DOHH2 (cell line): Measurements from ENCODE around the gene NTRK1.

Experiments
- H3F3A ChIP-seq: fragments of 200-600 bp; sonication (generic), shearing (Covaris generic); 2 replicates; pipeline ENCODE4 v1.6.0; 2016; ENCODE audit warnings: antibody characterized with exemption, mild to moderate bottlenecking; ENCODE audit not compliant: control insufficient read depth, insufficient read depth
- H3K27ac ChIP-seq: fragments of 200-600 bp; sonication (generic); 2 replicates; pipeline ENCODE4 v1.5.1; 2014; ENCODE audit warnings: low read depth, mild to moderate bottlenecking, low read length, moderate library complexity
- H3K27me3 ChIP-seq: fragments of 200-600 bp; sonication (generic); 2 replicates; pipeline ENCODE4 v1.6.1; 2014; ENCODE audit warnings: mild to moderate bottlenecking, low read length, mixed read lengths; ENCODE audit not compliant: control insufficient read depth
- H3K36me3 ChIP-seq: fragments of 200-600 bp; sonication (generic); 2 replicates; pipeline ENCODE4 v1.6.1; 2014; ENCODE audit warnings: mild to moderate bottlenecking, low read length, moderate library complexity, mixed read lengths; ENCODE audit not compliant: control insufficient read depth
- H3K4me1 ChIP-seq: fragments of 200-600 bp; sonication (generic); 2 replicates; pipeline ENCODE4 v1.6.1; 2014; ENCODE audit warnings: mild to moderate bottlenecking, low read length, mixed read lengths; ENCODE audit not compliant: control insufficient read depth
- H3K4me2 ChIP-seq: fragments of 200-600 bp; sonication (generic); 2 replicates; pipeline ENCODE4 v1.6.0; 2014; ENCODE audit warnings: mild to moderate bottlenecking, low read length, moderate library complexity
- H3K4me3 ChIP-seq: fragments of 200-600 bp; sonication (generic); 2 replicates; pipeline ENCODE4 v1.5.1; 2014; ENCODE audit warnings: mild to moderate bottlenecking, low read length, mixed read lengths
- H3K79me2 ChIP-seq: fragments of 200-600 bp; sonication (generic); 2 replicates; pipeline ENCODE4 v1.6.1; 2014; ENCODE audit warnings: mild to moderate bottlenecking, low read length, mixed read lengths; ENCODE audit not compliant: control insufficient read depth
- H3K9me2 ChIP-seq: fragments of 200-600 bp; sonication (generic); replicated peaks from 2 replicates; pipeline ENCODE4 v1.6.1; 2014; ENCODE audit warnings: mild to moderate bottlenecking, low read length, mixed read lengths; ENCODE audit not compliant: control insufficient read depth
- H3K9me3 ChIP-seq: fragments of 200-600 bp; sonication (generic); 2 replicates; pipeline ENCODE4 v1.6.1; 2014; ENCODE audit warnings: antibody characterized with exemption, low read length, mixed read lengths; ENCODE audit not compliant: control insufficient read depth, insufficient read depth
- H4K20me1 ChIP-seq: fragments of 200-600 bp; sonication (generic); 2 replicates; pipeline ENCODE4 v1.6.0; 2014; ENCODE audit warnings: low read depth, mild to moderate bottlenecking, antibody characterized with exemption, low read length, moderate library complexity; ENCODE audit not compliant: control insufficient read depth, insufficient read depth
- EZH2phosphoT487 ChIP-seq: fragments of 200-600 bp; sonication (generic); IDR thresholded peaks from 2 replicates; pipeline ENCODE4 v1.6.1; 2017; ENCODE audit warnings: borderline replicate concordance, mild to moderate bottlenecking, antibody characterized with exemption, low read length, moderate library complexity, mixed read lengths
- TF ChIP-seq, protein P1 (sequence below): fragments of 200-600 bp; sonication (generic); IDR thresholded peaks from one replicate; pipeline ENCODE4 v1.5.1; 2014; ENCODE audit warnings: antibody characterized with exemption, mild to moderate bottlenecking, low read depth, low read length; ENCODE audit not compliant: poor library complexity, severe bottlenecking

The NTRK1 gene

DNA sequence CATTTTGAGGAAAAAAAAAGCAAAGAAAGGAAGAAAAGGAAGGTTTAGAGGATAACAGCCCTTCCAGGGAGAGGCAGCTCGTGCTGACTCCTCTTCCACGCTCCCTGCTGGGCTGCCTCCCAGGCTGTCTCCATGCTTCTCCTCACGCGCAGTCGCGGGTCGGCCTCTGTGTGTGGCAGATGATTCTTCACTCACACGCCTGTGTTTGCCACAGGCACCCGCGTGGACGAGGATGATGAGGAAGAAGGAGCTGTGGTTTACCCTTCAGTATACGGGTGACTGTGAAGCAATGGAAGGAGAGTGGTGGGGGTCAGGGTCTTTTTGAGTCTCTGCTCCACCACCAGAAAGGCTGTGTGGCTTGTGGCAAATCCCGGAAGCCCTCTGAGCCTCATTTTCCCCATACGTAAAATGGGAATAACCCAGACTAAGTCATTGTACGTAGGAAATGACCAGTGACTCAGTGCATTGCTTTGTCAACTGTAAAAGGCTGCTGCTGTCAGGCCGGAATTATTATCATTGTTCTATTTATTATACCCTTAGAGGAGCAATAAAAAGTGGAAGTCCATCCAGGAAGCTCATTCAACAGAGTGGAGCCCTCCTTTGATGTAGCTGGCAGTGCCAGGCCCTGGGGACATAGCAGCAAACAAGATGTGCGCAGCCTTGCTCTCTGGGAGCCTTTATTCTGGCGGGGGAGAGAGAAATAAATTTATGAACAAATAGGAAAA lies 32.1 kb upstream of the NTRK1 start:
- no peak overlapping the region for H3K27ac ChIP-seq
- H3K36me3 ChIP-seq, result no peaks in the 10 kb centered on the region
- H4K20me1 ChIP-seq, result no peaks in the 10 kb centered on the region
- H3F3A ChIP-seq, result no peaks in the 10 kb centered on the region
- no peaks in the 10 kb centered on the region for H3K9me2 ChIP-seq
- no peaks in the 10 kb centered on the region for H3K79me2 ChIP-seq
- H3K27me3 ChIP-seq, result peaks cover 45% of the 10 kb centered on the region
- TF ChIP-seq, protein P1, sequence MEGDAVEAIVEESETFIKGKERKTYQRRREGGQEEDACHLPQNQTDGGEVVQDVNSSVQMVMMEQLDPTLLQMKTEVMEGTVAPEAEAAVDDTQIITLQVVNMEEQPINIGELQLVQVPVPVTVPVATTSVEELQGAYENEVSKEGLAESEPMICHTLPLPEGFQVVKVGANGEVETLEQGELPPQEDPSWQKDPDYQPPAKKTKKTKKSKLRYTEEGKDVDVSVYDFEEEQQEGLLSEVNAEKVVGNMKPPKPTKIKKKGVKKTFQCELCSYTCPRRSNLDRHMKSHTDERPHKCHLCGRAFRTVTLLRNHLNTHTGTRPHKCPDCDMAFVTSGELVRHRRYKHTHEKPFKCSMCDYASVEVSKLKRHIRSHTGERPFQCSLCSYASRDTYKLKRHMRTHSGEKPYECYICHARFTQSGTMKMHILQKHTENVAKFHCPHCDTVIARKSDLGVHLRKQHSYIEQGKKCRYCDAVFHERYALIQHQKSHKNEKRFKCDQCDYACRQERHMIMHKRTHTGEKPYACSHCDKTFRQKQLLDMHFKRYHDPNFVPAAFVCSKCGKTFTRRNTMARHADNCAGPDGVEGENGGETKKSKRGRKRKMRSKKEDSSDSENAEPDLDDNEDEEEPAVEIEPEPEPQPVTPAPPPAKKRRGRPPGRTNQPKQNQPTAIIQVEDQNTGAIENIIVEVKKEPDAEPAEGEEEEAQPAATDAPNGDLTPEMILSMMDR, result no peak
- TF ChIP-seq EZH2phosphoT487, result no peak
- H3K9me3 ChIP-seq, result no peaks in the 10 kb centered on the region
- no peaks in the 10 kb centered on the region for H3K4me1 ChIP-seq
- H3K4me2 ChIP-seq, result no peak overlapping the region
- no peak overlapping the region for H3K4me3 ChIP-seq

DNA sequence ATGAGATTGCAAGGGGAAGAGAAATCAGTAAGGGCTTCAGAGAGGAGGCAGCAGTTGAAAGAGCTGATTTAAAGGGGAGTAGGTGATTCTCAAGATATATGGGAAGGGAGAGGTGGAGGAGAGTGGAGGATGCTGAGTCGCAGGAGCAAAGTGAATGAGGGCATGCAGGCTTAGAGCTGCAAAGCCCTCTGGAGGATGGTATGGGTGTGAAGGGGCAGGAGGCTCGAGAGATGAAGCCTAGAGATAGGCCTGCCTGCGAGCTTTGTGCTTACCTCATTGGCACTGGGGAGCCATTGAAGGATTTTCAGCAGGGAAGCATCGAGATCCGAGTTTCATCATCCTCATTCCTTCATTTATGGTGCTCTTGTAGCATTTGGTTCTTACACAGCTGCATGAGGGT lies 28.2 kb upstream of the NTRK1 start:
- no peaks in the 10 kb centered on the region for H4K20me1 ChIP-seq
- no peaks in the 10 kb centered on the region for H3F3A ChIP-seq
- no peak overlapping the region for H3K4me3 ChIP-seq
- no peak overlapping the region for H3K4me2 ChIP-seq
- no peaks in the 10 kb centered on the region for H3K36me3 ChIP-seq
- peaks cover 73% of the 10 kb centered on the region for H3K27me3 ChIP-seq
- no peaks in the 10 kb centered on the region for H3K79me2 ChIP-seq
- no peaks in the 10 kb centered on the region for H3K9me2 ChIP-seq
- H3K4me1 ChIP-seq, result no peaks in the 10 kb centered on the region
- TF ChIP-seq, protein P1, result no peak
- no peak for TF ChIP-seq EZH2phosphoT487
- no peaks in the 10 kb centered on the region for H3K9me3 ChIP-seq
- H3K27ac ChIP-seq, result no peak overlapping the region

DNA sequence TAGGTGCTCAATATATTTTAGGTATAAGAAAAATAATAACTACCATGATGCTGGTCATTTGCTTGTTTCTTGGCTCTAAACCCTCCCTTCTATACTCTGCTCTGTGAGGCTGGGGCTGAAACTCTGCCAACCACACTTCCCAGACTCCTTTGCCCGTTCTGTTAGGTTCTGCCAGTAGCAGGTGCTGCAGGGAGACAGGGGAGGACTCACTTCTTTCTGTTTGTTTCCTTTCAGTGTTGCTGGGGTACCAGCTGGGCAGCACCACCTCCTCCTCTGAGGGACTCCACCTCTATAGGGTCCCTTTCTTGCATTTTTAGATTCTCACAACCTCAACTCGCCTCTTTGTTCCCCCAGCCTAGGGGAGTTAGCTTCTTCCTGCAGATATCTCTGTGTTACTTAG lies 27.1 kb upstream of the NTRK1 start:
- peaks cover 76% of the 10 kb centered on the region for H3K27me3 ChIP-seq
- H3K36me3 ChIP-seq, result no peaks in the 10 kb centered on the region
- no peak overlapping the region for H3K4me2 ChIP-seq

More for the DNA sequence above, 27.1 kb upstream of the NTRK1 start:
- Histone ChIP-seq H3K9me2 (no peaks in the 10 kb centered on the region), H4K20me1 (0 out of 2 replicates have a peak, but pooled peaks cover 2% of the 10 kb centered on the region), H3F3A (no peaks in the 10 kb centered on the region), H3K4me1 (no peaks in the 10 kb centered on the region), H3K27ac (no peak overlapping the region), H3K9me3 (no peaks in the 10 kb centered on the region), H3K79me2 (no peaks in the 10 kb centered on the region), H3K4me3 (no peak overlapping the region)
- TF ChIP-seq, protein P1, result no peak
- no peak for TF ChIP-seq EZH2phosphoT487
